Amniotic epithelial cell (primary cell): Measurements from ENCODE around the gene CHST15.

ENCODE experiments used
- DNase-seq: peaks from one replicate; pipeline ENCODE4 v3.0.0-alpha.2; 2010; ENCODE audit warnings: low read depth

CHST15 gene

DNA sequence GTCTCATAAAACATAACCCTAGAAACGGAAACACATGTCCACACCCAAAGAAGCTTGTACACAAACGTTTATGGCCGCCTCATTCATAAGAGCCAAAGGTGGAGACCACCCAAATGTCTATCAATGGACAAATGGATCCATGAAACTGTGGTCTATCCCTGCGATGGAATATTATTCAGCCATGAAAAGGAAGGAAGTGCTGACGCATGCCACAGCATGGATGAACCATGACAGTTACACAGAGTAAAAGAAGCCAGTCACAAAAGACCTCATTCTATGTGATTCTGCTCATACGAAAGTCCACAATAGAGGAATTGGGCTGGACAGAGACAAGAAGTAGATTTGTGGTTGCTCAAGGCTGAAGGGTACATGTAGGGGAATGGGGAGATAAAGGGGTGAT lies 10.8 kb downstream of the CHST15 start:
- DNase-seq = no peak

- DNase-seq = no peak
Measured at GRCh38 chr10:124081547-124082140, 11.8 kb downstream of the CHST15 start.

GRCh38 chr10:124079864-124080263 lies 13.5 kb downstream of the CHST15 start:
- DNase-seq = no peak

DNA sequence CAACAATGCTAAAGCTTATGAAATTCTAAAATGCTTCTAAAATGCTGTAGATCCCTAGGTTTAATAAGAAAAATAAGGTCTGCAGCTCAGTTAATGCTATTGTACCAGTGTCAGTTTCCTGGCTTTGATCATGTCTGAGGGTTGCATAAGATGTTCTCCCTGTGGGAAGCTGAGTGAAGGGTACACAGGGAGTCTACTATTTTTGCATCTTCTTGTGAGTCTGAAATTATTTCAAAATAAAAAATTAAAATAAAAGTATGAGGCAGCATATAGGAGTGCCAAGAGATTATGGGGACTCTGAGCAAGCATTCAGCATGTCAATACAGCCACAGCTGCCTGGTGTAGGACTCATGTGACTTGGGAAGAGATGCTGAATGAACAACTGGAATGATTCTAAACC lies 14.7 kb downstream of the CHST15 start:
- DNase-seq = no peak

- DNase-seq = no peak
Measured at GRCh38 chr10:124078028-124078427, 15.4 kb downstream of the CHST15 start.

DNA sequence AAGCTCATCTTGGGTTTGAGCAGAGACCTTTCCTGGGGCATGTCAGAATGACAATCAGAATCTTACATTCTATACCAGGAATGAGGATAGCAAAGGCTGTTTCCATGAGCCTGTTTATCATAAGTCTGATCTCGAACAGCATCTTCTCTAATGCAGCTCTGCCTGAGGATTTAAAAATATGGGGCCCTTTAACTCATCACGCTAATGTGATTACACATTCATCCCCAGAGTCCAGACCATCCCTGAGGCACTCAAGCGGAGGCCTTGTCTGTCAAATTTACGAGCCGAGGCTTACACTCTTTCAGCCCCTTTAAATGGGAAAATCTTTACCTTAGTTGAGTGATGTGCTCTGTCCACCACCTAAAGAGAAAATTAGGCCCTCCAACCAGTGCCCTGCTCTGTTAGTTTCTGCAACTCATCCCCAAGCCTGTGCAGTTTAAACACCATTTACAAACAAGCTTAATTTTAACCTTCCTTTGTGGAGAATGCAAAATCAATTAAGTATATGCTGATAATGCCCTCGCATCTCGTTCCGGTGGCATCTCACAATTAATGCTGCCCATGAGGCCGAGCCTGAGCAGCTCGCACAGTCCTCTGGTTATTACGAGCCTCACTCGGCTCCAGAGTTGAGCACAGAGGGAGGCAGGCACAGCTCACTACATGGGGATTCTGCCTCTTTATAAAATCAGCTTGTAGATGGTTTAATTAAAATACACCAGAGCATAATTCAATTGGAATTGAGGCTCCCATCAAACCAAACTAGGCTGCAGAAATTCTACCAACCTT lies 16.0 kb downstream of the CHST15 start:
- no peak for DNase-seq

DNA sequence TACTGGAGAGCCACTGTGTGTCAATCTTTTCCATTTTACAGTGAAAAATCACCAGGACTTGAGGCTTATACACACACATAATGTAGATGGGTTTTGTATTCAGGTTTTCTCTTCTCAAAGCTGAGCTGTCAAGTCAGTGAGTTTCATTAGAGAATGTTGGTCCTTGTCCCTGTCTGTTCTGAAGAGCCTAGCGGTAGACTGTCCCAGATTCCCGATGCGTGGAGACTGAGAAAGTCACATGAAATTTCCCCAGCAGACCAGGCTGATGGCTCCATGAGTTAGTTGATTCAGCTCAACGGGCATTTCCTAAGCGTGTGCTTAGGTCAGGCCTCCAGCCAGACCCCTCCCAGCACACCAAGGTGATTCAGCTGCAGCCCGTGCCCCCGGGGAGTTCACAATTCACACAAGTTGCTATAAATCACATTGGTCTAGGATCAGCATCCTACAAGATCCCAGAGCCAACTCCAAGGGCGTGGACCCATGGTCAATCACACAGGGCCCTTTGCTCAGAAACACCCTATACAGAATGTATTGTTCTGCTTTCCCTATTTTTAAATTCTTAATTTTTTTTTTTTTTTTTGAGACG lies 17.2 kb downstream of the CHST15 start:
- DNase-seq = no peak

- DNase-seq = no peak
Measured at GRCh38 chr10:124075231-124075955, 18.0 kb downstream of the CHST15 start.

DNA sequence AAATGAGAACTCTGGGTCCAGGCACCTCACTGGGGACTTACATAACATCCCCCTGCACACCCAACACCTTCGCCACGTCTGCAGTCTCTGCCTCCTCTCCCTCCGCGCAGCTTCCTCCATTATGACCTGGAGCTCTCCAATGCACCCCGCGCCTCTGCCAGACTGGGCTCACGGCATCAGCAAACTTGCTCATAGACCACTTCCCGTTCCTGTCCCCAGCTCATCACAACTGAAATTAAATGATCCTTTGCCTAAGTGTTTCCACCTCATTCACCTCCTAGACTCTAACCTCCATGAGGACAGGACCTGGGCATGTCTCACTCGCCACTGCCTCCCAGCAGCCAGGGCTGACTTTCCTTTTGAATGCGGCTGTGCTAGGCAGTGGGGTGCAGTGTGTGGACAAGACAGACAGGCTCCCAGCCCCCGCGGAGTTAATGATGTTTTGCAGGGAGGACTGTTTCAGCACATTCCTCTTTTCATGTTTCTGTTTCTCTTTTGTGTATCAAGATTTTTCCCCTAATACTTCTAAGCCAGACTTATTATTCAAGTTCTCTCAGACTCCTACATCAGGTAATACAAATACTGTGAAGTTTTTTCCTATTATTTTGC lies 18.8 kb downstream of the CHST15 start:
- DNase-seq = no peak

GRCh38 chr10:124073978-124074377 lies 19.4 kb downstream of the CHST15 start:
- DNase-seq = no peak

- DNase-seq = no peak
Measured at GRCh38 chr10:124072541-124072940, 20.9 kb downstream of the CHST15 start.

GRCh38 chr10:124072106-124072505 lies 21.3 kb downstream of the CHST15 start:
- no peak for DNase-seq

DNA sequence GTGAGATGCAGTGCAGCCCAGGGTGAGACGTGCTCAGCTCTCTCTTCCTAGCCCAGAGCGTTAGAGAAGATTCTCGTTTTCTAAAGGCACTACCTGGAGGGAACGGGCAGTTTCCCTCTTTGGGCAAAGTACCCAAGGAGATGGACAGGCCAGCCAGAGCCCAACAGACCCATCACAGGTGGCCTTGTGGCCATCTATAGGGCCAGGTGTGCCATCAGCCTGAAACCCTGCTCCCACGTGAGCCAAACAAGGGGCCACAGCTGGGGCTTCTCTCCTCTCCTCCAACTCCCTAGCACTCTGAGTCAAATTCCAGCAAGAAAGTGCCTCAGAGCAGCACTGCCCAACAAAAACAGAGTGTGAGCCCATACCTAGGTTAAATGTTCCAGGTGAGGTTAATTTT lies 22.3 kb downstream of the CHST15 start:
- DNase-seq = no peak

GRCh38 chr10:124070666-124071065 lies 22.7 kb downstream of the CHST15 start:
- no peak for DNase-seq

GRCh38 chr10:124069341-124070264 lies 23.8 kb downstream of the CHST15 start:
- no peak for DNase-seq

DNA sequence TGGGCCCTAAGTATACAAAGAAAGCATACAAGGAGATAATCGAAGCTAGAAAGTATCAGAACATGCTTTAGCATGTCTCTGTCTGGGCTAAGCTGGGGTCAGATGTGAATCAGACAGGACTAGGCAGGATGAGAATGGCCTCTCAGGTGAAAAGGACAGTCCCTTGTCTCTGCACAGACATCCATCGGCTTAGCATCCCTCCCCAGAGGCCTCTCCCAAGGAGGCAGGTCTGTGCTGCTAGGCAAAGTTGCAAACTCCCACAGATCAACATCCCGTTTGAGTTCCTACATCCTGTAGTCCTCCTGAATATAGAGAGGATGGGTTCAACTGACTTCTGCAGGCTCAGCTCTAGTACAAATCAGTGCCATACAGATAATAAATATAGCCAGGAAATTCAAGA lies 24.5 kb downstream of the CHST15 start:
- no peak for DNase-seq

GRCh38 chr10:124067825-124068400 lies 25.5 kb downstream of the CHST15 start:
- DNase-seq = no peak

DNA sequence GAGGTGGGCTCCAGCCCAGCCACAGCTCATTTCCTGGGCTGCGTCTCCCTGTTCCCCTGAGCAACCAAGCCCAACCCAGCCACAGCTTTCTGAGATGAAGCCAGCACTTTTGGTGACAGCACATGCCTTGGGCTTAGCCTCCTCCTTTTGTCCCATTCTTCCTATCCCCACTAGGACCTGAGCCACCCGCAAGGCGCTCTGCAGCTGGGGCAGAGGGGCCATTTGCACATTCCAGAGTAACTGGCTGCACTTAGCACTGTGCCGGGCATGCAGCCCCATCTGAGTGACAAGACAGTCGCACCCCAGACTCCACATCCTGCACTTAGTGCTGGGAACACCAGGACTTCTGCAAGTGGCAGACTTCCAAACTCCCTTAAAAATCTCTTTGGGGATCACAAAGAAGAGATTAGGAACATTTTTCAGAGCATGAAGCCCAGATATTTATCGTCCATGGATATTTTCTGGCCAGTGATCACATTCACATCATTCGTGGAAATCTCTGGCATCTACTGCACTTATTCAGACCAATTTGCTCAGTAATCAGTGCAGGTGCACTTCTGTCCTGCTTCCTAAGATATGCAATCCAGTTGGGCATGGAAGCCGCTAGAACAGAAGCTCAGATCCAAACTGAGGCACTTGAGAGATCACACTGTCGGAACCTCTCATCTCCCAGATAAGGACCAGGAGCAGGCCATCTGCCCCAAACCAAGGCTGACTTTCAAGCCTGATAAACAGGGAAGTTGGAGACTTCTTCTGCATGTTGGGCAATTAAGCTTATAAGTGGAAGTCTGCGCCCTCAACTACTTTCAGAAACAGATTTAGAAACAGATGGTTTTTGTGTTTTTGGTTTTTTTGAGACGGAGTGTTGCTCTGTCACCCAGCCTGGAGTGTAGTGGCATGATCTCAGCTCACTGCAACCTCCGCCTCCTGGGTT lies 26.4 kb downstream of the CHST15 start:
- DNase-seq = no peak

DNA sequence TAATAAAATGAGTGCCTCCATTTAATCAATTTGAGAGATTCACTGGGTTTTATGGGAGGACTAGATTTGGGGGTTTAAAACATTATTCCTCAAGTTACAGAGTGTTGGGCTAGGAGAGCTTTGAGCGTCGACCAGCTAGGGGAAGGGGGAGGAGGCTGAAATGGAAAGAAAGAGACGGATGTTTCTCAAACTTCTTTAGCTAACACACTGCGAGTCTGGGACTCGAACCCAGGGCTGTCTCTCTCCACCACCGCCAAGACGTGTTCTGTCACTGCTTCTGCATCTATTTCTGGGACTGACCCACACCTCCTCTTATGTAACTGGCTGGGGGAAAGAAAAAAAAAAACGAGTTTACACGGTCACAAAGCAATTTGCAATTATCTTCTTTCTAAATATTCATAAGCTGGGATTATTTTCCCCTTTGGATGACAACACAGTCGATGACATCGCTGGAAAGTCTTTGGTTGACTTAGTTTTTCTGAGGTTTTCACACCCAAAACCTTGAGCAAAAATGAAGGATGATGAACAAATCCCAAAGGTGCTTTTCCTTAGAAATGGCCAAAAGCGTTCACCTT lies 27.2 kb downstream of the CHST15 start:
- DNase-seq = no peak
